ENCODE results near the gene LAMTOR2. TPM values are rescaled to one million over a fixed set of nuclear protein-coding genes. Genes with fewer than 3 reads are reported as not detected.
A peak's percentile ranks its signal among the peaks of the same experiment; 100 is the strongest.

Gene LAMTOR2
- total and polyA plus RNA-seq, 10 of the 15 experiments (the other 5 are each of a cell fraction or from before 2014, with no cell fraction given), result 71.9 to 264 (median 97.0) TPM

GRCh38 chr1:156065212-156065611, 10.6 kb downstream of the LAMTOR2 start (continued):
- TF ChIP-seq ZZZ3 (IDR thresholded peaks at IDR 0.05; ENCODE audit: control insufficient read depth, insufficient read length, low read depth), result no peak

- H3K4me3 ChIP-seq, result no peak overlapping the region
- H3K9me3 ChIP-seq (replicated peaks; ENCODE audit: control insufficient read depth, insufficient read depth, low read length), result no peaks in the 10 kb centered on the region
- no peaks in the 10 kb centered on the region for H3K4me1 ChIP-seq (ENCODE audit: control insufficient read depth, insufficient read depth, low read length)
- no peak overlapping the region for H3K27ac ChIP-seq (ENCODE audit: control insufficient read depth, insufficient read depth)
- intact Hi-C loops (cut with micrococcal nuclease; ENCODE audit: unreplicated experiment), result loop anchor here (1.0 to 2.0 kb wide), 2 partner anchors 77 to 127 kb away; no protein-coding TSS in a partner anchor
- no peaks in the 10 kb centered on the region for H3K36me3 ChIP-seq (ENCODE audit: control insufficient read depth in 2 of 2, insufficient read depth in 2 of 2, low read length in 1 of 2)
- no peak for FAIRE-seq
- POLR2A ChIA-PET, result interaction anchor here (0.6 to 2.2 kb wide), 6 partner anchors 14 to 197 kb away, joined by 3 to 8 read pairs (median 4); partner anchors contain the start of gene KHDC4
- DNase-seq (ENCODE audit: low read depth, low spot score), result no peak
- SMC1A ChIA-PET (ENCODE audit: uncharacterized antibody, unreplicated experiment), result interaction anchor here (0.7 to 5.4 kb wide), 25 partner anchors 9 to 254 kb away, joined by 3 to 69 read pairs (median 4); partner anchors contain the start of genes KHDC4, RXFP4, SSR2 and SYT11
- H3K9ac ChIP-seq (ENCODE audit: control insufficient read depth, insufficient read depth, low read length), result no peak overlapping the region
- 87% methylated on average over 15 of the region's 16 CpGs for WGBS (ENCODE audit: insufficient coverage, insufficient replicate concordance, low lambda C conversion rate, missing lambda C conversion rate)
- H2AFZ ChIP-seq (ENCODE audit: control insufficient read depth, low read depth, low read length), result no peak overlapping the region
- in situ Hi-C loops (cut with MboI), result loop anchor here (5.0 kb wide), 1 partner anchor 134 kb away; the partner anchor contains the start of gene KHDC4
- CTCF ChIA-PET, result interaction anchor here (0.7 to 6.4 kb wide), 52 partner anchors 9 to 771 kb away, joined by 3 to 102 read pairs (median 5); partner anchors contain the start of genes ARHGEF2, GON4L, KHDC4 and LAMTOR2
- TF ChIP-seq ATF2 (IDR thresholded peaks at IDR 0.05; ENCODE audit: low read length) (no peak), MLLT1 (IDR thresholded peaks at IDR 0.05) (peak; percentile 35; the same call in 1 of the 2 replicates)
- no peak overlapping the region for H3K4me2 ChIP-seq (ENCODE audit: control insufficient read depth, insufficient read depth)
- no TSS peak for BruUV-seq (replicated peaks)
- H4K20me1 ChIP-seq (ENCODE audit: control insufficient read depth, insufficient read depth), result no peaks in the 10 kb centered on the region
- H3K79me2 ChIP-seq (ENCODE audit: control insufficient read depth, insufficient read depth, low read length), result no peaks in the 10 kb centered on the region
- no peaks in the 10 kb centered on the region for H3K27me3 ChIP-seq (replicated peaks in 1 of 2; ENCODE audit: control insufficient read depth in 2 of 2, insufficient read depth in 2 of 2, low read length in 1 of 2)
- RAD21 ChIA-PET (ENCODE audit: unreplicated experiment), result interaction anchor here (0.9 to 5.1 kb wide), 23 partner anchors 10 to 815 kb away, joined by 3 to 68 read pairs (median 5); partner anchors contain the start of genes ARHGEF2 and KHDC4
- no peak for ATAC-seq
Measured at GRCh38 chr1:156065871-156066270, 11.3 kb downstream of the LAMTOR2 start.

Measured in GM12878 (cell line).